NCI-H1105 (cell line): ENCODE data around the gene ALG8.

ENCODE experiments used
- DNase-seq: peaks from one replicate; lab custom pipeline; 2025; lab: John Stamatoyannopoulos, UW

Gene ALG8

GRCh38 chr11:78160557-78160956 lies 21.1 kb upstream of the ALG8 start:
- DNase-seq: no peak

- no peak for DNase-seq
These were observed 19.7 kb upstream of the ALG8 start for GRCh38 chr11:78158987-78159652.

DNA sequence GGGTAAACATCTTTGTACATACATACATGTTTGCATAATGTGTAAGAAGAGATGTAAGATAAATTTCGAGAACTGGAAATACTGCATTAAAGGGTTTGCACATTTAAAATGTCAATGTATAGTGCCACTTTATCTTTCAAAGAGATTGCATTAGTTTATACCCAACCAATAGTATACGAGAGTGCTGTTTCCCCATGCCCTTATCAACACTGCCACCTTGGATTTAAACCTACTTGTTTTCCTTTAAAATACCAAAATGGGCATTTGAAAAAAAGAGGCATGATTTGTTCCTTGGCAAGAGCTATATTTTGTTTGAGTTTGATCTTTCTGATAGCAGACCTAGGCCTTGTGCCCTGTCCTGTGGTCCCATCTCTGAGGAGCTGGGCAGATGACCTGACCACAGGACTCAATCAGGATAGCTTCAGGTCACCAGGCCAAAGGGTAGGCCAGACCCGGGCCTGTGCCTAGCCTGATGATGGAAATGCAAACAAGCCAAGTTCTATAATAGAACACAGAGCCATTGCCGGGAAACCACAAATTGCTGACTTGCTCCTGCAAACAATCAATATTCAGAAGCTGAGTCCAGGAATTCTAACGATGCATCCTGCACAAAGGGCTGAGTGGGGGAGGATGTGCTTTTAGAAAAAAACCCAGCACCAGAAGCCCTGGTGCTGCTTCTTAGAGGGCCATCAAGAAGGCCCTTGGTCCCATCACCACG lies 16.9 kb upstream of the ALG8 start:
- DNase-seq: no peak

GRCh38 chr11:78151804-78152203 lies 12.4 kb upstream of the ALG8 start:
- DNase-seq: no peak

GRCh38 chr11:78150754-78151153 lies 11.3 kb upstream of the ALG8 start:
- DNase-seq: no peak

DNA sequence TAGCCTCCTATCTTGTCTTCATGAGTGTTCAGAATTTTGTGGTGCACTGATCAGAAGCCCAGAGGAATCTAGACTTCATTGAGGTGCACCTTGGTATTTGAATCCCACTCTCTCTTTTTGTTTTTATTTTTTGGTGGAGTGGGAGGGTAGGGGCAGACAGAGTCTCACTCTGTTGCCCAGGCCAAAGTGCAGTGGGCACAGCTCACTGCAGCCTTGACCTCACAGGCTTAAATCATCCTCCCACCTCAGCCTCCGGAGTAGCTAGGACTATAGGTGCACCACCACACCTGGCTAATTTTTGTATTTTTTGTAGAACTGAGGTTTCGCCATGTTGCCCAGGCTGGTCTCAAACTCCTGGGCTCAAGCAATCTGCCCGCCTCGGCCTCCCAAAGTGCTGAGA lies 10.9 kb upstream of the ALG8 start:
- no peak for DNase-seq

GRCh38 chr11:78149646-78150045 lies 10.2 kb upstream of the ALG8 start:
- DNase-seq: no peak

- DNase-seq: peak; percentile 51
These were observed 8.4 kb upstream of the ALG8 start for GRCh38 chr11:78147807-78148206.

DNA sequence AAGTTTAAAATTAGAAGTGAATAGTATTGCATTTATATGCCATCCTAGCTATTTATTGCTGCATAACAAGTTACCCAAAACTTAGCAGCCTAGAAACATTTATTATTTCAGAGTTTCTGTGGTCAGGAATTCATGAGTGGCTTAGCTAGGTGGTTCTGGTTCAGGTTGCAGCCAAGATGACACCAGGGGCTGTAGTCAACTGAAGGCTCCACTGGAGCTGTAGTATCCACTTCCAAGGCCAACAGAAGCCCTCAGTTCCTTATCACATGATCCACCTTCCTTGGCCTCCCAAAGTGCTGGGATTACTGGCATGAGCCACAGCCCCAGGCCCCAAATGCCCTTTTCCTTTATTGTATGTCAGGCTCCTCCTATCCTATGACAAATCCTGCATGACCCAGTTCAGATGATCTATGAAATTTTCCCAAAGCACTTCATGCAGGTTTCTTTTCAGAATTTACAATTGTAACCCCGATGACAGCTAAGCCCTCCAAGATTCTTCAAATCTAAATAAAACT lies 6.1 kb upstream of the ALG8 start:
- no peak for DNase-seq

GRCh38 chr11:78140392-78141077 lies 1.1 kb upstream of the ALG8 start:
- DNase-seq: no peak

DNA sequence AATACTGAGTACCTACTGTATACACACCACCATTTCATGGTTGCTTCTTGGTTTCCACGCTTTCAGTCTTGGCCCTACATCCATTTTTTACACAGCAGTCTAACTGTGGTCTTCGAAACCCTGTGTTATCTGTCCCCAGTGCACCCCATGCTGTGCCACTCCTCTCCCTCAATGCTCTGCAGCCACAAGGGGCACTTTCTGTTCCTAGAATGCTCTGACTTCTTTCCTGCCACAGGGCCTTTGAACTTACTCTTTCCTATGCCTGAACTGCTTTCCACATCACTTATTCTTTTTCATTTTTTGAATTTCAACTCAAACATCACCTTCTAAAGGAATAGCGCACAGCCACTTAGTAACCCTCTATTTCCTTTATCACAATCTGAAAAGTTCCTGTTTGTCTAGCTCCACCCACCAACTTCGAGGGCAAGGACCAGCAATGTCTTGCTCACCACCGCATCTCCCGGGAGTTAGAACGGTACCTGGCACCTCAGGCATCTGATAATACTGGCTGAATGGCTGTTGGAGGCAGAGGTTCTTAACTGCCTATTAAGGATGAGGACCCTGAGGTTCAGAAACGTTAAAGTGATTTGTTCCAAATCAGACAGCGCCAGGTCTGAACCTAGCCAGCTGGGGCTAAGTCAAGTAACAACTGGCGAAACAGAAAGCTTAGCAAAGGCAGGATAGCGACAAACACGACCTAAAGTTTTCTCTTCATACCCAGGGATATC lies 568 bp downstream of the ALG8 start:
- peak; percentile 20 for DNase-seq

- no peak for DNase-seq
These were observed 1.1 kb downstream of the ALG8 start for GRCh38 chr11:78138291-78138690.

DNA sequence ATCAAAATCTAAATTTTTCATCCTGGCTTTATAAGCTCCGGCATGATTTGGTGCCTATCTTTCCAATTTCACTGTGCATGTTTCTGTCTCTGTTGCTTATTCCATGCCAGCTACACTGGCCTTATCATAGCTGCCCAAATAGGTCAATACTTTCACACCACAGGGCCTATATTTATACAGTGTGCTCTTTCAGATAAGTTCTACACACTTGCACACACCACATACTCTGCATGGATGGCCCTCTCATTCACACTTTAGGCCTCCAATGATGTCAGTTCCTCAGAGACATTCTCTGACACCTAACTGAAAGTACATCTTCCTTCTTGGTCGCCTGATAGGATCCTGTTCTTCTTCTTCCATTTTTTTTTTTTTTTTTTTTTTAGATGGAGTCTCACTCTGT lies 7.0 kb downstream of the ALG8 start:
- DNase-seq: no peak

GRCh38 chr11:78131956-78132355 lies 7.5 kb downstream of the ALG8 start:
- no peak for DNase-seq

GRCh38 chr11:78127403-78127802 lies 12.0 kb downstream of the ALG8 start:
- DNase-seq: no peak

DNA sequence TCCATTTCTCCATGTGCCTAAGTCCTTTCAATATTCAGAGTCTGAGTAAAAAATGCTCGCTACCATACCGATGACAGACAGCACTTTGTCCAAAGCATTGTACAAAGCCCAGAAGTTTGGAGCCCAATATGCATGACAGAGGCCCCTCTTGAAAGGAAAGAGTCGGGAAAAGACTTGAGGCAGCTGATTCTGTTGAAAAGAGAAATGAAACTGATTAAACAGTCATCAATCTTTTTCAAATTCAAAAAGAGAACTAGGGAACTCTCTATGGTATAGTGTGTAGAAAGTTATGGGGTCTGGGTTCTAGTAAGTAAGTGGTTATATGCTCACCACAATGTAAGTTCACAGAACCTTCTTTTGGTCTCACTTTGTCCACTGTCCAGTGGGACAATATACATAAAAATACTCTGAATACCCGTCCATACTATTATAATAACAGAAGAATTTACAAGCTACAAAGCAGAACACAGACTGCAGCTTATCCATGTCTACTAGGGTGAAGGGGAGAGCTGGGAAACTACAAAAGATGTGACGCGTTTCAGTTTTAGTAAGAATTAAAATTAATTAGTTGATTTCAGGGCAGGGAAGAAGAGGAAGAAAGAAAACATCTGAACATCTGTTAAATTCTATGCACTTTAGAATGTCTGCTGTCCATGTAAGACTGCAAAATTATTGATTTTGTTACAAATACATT lies 26.7 kb downstream of the ALG8 start:
- no peak for DNase-seq

DNA sequence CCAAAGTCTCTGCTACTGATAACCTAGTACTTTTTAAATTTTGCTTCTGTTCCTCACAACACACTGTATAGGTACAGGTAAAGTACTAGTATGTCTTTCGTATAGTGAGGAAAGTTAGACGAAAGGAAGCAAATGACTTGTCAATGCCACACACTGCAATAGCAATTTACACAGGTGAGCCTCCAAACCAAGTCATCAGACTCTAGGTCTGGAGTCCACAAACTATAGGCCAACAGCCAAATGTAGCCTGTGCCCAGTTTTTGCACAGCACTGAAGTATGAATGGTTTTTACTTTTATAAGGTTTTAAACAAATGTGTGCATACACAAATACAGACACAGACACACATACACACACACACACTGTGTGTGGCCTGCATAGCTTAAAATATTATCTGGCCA lies 28.1 kb downstream of the ALG8 start:
- no peak for DNase-seq

DNA sequence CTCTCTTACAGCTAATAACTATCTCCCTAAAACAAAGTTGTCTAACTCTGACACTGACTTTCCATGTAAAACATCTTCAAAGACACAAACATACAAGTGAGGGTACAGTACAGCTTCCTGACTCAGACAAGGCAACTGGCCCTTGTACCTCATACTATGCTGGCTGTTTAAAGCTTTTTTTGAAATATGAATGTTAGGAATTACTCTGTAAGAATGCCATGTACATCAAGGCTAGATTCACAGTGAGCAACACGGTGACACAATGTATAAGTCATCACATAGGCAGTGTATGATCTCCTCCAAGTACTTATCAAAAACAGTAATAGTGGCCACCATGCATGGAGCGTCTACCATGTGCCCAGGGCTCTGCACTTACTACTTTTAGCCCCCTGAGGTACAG lies 28.6 kb downstream of the ALG8 start:
- no peak for DNase-seq

DNA sequence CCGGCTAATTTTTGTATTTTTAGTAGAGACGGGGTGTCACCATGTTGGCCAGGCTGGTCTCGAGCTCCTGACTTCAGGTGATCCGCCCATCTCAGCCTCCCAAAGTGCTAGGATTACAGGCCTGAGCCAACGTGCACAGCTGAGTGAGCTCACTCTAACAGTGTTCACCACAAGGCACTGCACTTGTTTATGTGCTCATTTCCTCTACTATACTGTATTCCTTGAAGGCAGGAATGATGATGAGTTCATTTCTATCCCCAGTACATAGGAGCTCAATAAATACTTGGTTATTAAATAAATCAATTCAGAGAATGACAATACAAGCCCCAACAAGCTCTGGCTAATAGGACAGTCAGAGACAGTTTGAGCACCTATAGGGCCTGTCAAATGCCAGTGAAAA lies 29.1 kb downstream of the ALG8 start:
- DNase-seq: no peak

- no peak for DNase-seq
These were observed 30.1 kb downstream of the ALG8 start for GRCh38 chr11:78109081-78110015.
